Vagina (tissue), 2 donors: ENCODE results near the gene LPIN3. TPM values are rescaled to one million over a fixed set of nuclear protein-coding genes. Genes with fewer than 3 reads are reported as not detected.

Experiments used
- DNase-seq, 2 donors: peaks; one replicate each; pipeline ENCODE4 v3.0.0-alpha.2; 2017; ENCODE audit errors: extremely low spot score in 2 of 2
- H3K27ac ChIP-seq: fragments of 200-600 bp; sonication (generic); one replicate; pipeline ENCODE4 v1.5.1; 2019
- H3K27me3 ChIP-seq: fragments of 200-600 bp; sonication (generic); one replicate; pipeline ENCODE4 v1.5.1; 2019
- H3K36me3 ChIP-seq, 2 donors: fragments of 200-600 bp; sonication (generic); one replicate each; pipeline ENCODE4 v1.5.1; 2017 to 2019
- H3K4me1 ChIP-seq: fragments of 200-600 bp; sonication (generic); one replicate; pipeline ENCODE4 v1.5.1; 2019
- H3K4me3 ChIP-seq, 2 donors: fragments of 200-600 bp; sonication (generic); 1 replicate in 1 of 2; 2 replicates in 1 of 2; pipeline ENCODE4 v1.5.1; 2016 to 2019
- H3K9me3 ChIP-seq: fragments of 200-600 bp; sonication (generic); one replicate; pipeline ENCODE4 v1.5.1; 2019
- POLR2A ChIP-seq, 2 donors: fragments of 450-650 bp; IDR thresholded peaks; one replicate each; pipeline ENCODE4 v1.6.1; 2017; ENCODE audit warnings: antibody characterized with exemption in 2 of 2, mild to moderate bottlenecking in 2 of 2, moderate library complexity in 2 of 2
- POLR2AphosphoS5 ChIP-seq, 2 donors: sonication (generic); formaldehyde crosslinking; IDR thresholded peaks; one replicate each; pipeline ENCODE4 v1.9.0; 2017; ENCODE audit warnings: antibody characterized with exemption in 2 of 2, mild to moderate bottlenecking in 2 of 2, low read depth in 1 of 2; ENCODE audit not compliant: insufficient read depth in 1 of 2
- intact Hi-C: fragments of 100-400 bp; cut with DNase I; formaldehyde crosslinking; loops from one replicate; pipeline ENCODE4 v1.15.1; 2023
- total RNA-seq: library from RNA; depleted of rRNA; stranded (reverse); fragments of >200 nt; gene quantifications from one replicate; pipeline ENCODE4 v1.2.3, GENCODE V29; 2016
- TF ChIP-seq, protein P1 (sequence below), 3 experiments: fragments of 450-650 bp in 2 of 3; fragments of 200-600 bp in 1 of 3; sonication (generic) in 1 of 3; IDR thresholded peaks; one replicate each; pipeline ENCODE4 v1.5.1; 2017 to 2019; ENCODE audit warnings: antibody characterized with exemption in 3 of 3, mild to moderate bottlenecking in 2 of 3, moderate library complexity in 2 of 3

The LPIN3 gene
- total RNA-seq, 1 donor from 2014 or later, result 82.3 TPM

DNA sequence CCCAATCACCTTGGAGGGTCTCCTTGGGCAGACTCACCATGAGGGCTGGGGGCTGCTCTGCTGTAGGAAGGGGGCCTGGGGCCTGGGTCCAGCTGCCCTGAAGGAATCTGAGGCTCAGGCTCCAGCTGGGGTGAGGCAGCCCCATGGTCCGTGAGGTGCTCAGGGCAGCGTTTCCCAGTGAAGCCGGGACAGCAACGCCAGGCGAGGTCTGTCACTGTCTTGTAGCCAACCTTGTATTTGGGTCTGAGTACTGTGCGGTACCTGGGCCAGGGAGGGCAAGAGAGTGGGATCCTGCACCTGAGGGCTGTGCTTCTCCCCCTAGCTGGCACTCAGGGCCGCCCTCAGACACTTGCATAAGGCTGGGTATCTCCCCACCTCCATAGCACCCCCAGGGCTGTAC, 23.0 kb downstream of the LPIN3 start:
- intact Hi-C loops, result no loop called here
- H3K27ac ChIP-seq, result no peak overlapping the region
- DNase-seq, result no peak
- H3K36me3 ChIP-seq, result no peaks in the 10 kb centered on the region
- H3K27me3 ChIP-seq, result no peaks in the 10 kb centered on the region
- TF ChIP-seq, protein P1, sequence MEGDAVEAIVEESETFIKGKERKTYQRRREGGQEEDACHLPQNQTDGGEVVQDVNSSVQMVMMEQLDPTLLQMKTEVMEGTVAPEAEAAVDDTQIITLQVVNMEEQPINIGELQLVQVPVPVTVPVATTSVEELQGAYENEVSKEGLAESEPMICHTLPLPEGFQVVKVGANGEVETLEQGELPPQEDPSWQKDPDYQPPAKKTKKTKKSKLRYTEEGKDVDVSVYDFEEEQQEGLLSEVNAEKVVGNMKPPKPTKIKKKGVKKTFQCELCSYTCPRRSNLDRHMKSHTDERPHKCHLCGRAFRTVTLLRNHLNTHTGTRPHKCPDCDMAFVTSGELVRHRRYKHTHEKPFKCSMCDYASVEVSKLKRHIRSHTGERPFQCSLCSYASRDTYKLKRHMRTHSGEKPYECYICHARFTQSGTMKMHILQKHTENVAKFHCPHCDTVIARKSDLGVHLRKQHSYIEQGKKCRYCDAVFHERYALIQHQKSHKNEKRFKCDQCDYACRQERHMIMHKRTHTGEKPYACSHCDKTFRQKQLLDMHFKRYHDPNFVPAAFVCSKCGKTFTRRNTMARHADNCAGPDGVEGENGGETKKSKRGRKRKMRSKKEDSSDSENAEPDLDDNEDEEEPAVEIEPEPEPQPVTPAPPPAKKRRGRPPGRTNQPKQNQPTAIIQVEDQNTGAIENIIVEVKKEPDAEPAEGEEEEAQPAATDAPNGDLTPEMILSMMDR (IDR thresholded peaks at IDR 0.05), result no peak
- TF ChIP-seq POLR2AphosphoS5 (IDR thresholded peaks at IDR 0.05; ENCODE audit: insufficient read depth in 1 of 2, low read depth in 1 of 2) (no peak), POLR2A (IDR thresholded peaks at IDR 0.05) (no peak)
- no peaks in the 10 kb centered on the region for H3K9me3 ChIP-seq
- no peak overlapping the region for H3K4me3 ChIP-seq
- H3K4me1 ChIP-seq, result peaks cover 6% of the 10 kb centered on the region

DNA sequence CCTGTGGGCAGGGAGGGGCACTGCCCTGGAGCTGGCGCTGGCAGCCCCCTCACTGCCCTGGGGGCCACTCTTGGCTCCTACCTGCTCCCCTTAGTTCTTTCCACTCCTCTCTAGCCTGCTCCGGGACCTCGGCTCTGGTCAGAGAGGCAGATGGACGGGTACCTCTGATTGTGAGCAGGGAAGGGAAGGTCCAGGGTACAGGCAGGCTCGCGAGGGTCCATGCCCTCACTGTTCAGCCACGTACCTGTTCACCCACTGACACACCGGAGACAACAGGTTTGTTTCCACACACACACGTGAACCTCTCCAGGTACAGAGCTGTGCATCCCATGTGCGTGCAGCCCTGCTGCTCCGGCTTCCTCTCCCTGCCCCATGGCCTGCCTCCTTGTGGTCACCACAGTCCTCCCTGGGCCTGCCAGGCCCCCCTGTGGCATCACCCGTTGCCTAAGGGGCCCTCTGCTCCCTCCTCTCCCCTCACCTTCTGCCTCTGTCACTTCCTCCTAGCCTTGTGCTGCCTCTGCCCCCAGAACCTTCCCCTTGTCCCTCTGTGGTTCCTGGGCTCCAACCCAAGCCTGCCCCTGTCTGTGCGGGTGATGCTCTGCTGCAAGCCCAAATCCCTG, 23.7 kb downstream of the LPIN3 start:
- no peaks in the 10 kb centered on the region for H3K27me3 ChIP-seq
- TF ChIP-seq, protein P1 (IDR thresholded peaks at IDR 0.05), result no peak
- no peak for TF ChIP-seq POLR2A (IDR thresholded peaks at IDR 0.05)
- TF ChIP-seq POLR2AphosphoS5 (IDR thresholded peaks at IDR 0.05; ENCODE audit: insufficient read depth in 1 of 2, low read depth in 1 of 2), result no peak
- H3K4me1 ChIP-seq, result peaks cover 6% of the 10 kb centered on the region
- DNase-seq, result no peak
- H3K4me3 ChIP-seq, result no peak overlapping the region
- no peak overlapping the region for H3K27ac ChIP-seq
- intact Hi-C loops, result no loop called here
- no peaks in the 10 kb centered on the region for H3K9me3 ChIP-seq
- H3K36me3 ChIP-seq, result no peaks in the 10 kb centered on the region

DNA sequence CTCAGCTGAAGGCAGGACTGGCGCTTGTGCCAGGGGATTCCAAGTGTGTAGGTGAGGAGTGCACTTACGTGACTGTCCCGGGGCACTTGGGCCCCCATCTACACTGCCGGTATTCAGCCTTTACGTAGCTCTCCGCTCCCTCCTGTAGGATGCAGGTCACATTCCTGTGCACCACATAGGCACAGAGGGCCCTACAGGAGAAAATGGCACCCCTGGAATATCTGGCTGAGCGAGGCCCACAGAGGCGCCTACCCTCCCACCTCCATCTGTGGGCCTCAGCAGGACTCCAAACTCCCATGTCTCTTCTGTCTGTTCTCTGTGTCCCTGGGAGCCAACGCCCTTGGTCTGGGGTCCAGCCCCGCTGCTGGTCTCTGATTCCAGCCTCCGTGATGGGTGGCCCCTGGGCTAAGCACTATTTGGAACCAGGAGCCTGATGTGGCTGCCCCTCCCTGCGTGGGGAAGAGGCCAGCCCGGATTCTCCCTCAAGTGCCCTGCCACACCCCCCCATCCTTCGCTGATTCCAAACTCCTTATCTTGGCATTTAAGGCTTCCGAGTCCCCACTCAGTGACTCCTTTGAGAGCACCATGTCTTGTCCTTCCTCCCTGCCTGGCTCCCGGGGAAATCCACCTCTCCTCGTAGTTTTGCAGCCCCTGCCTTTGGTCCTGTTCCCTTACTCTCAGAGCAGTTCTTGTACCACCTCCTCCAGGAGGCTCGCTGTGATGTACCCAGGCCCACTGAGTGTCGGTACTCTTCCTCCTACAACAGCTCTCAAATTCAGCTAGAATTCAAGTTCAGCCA, 24.5 kb downstream of the LPIN3 start:
- intact Hi-C loops, result no loop called here
- no peaks in the 10 kb centered on the region for H3K27me3 ChIP-seq
- no peaks in the 10 kb centered on the region for H3K36me3 ChIP-seq
- H3K4me3 ChIP-seq, result peak overlapping the region in 1 of 2 donors; percentile 40
- H3K4me1 ChIP-seq, result peaks cover 6% of the 10 kb centered on the region
- H3K27ac ChIP-seq, result no peak overlapping the region
- no peaks in the 10 kb centered on the region for H3K9me3 ChIP-seq
- TF ChIP-seq, protein P1 (IDR thresholded peaks at IDR 0.05), result no peak
- no peak for TF ChIP-seq POLR2A (IDR thresholded peaks at IDR 0.05)
- no peak for TF ChIP-seq POLR2AphosphoS5 (IDR thresholded peaks at IDR 0.05; ENCODE audit: insufficient read depth in 1 of 2, low read depth in 1 of 2)
- no peak for DNase-seq

DNA sequence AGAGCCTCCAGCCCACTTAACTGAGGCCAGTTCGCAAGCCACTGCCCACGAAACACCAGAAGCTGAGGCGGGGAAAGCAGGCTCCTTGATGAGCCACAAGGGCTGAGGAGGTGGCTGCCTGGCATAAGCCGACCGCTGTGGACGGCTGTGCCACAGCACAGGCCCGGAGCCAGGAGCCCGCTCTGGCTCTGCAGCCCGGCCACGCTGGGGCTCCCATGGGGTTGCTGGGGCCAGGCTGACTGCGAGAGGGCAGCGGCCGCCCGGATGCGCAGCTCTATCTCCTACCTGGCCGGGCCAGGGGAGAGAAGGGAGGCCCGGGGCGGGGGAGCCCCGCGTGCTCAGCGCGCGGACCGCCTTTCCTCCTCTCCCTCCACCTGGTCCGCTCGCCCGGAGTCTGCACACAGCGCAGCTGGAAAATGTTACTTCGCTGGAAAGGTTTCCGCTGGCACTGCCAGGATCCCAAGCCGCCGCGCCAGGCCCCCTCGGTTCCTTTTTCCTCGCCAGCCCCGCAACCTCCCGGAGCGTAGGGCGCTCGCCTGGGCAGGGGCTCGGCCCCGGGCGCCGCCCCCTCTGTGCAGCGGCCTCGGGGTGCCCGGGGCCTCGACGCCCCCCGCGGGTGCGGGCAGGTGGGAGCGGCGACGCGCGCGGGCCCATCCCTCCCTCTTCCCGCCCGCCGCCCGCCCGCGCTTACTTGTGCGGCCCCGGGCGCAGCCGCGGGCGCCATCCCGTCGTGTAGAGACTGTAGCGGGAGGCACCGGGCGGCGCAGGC, 25.3 kb downstream of the LPIN3 start:
- Histone ChIP-seq H3K36me3 (no peaks in the 10 kb centered on the region), H3K4me1 (peaks cover 6% of the 10 kb centered on the region), H3K27me3 (no peaks in the 10 kb centered on the region), H3K4me3 (peak overlapping the region; percentile 40 to 71), H3K9me3 (no peaks in the 10 kb centered on the region), H3K27ac (no peak overlapping the region)
- TF ChIP-seq, protein P1 (IDR thresholded peaks at IDR 0.05), result no peak
- TF ChIP-seq POLR2AphosphoS5 (IDR thresholded peaks at IDR 0.05; ENCODE audit: insufficient read depth in 1 of 2, low read depth in 1 of 2), result no peak
- TF ChIP-seq POLR2A (IDR thresholded peaks at IDR 0.05), result no peak
- intact Hi-C loops, result no loop called here
- no peak for DNase-seq
